Activated CD8-positive, alpha-beta memory T cell treated with anti-CD3 and anti-CD28 coated beads, Interleukin-2, amount 50 U/mL, for 1 hour (primary cell): ENCODE measurements around the gene PDE6A.

Source experiments
- DNase-seq: peaks from one replicate; pipeline ENCODE4 v3.0.0-alpha.2; 2020; ENCODE audit errors: extremely low read depth

The PDE6A gene

GRCh38 chr5:149837680-149838269 lies 106.8 kb downstream of the PDE6A start:
- no peak for DNase-seq

GRCh38 chr5:149836451-149837139 lies 108.0 kb downstream of the PDE6A start:
- DNase-seq, result no peak

- DNase-seq, result peak; percentile 10
Observed at GRCh38 chr5:149834246-149834855, 110.2 kb downstream of the PDE6A start.

GRCh38 chr5:149833116-149833827 lies 111.3 kb downstream of the PDE6A start:
- no peak for DNase-seq

- DNase-seq, result no peak
Observed at GRCh38 chr5:149832636-149833035, 112.0 kb downstream of the PDE6A start.

GRCh38 chr5:149831492-149831891 lies 113.1 kb downstream of the PDE6A start:
- no peak for DNase-seq

- no peak for DNase-seq
Observed at GRCh38 chr5:149830579-149830978, 114.0 kb downstream of the PDE6A start.

- DNase-seq, result no peak
Observed at GRCh38 chr5:149829954-149830353, 114.6 kb downstream of the PDE6A start.

GRCh38 chr5:149828161-149829011 lies 116.2 kb downstream of the PDE6A start:
- DNase-seq, result peak; percentile 64

- DNase-seq, result no peak
Observed at GRCh38 chr5:149827546-149827945, 117.0 kb downstream of the PDE6A start.

GRCh38 chr5:149827086-149827485 lies 117.5 kb downstream of the PDE6A start:
- DNase-seq, result no peak

GRCh38 chr5:149826574-149826973 lies 118.0 kb downstream of the PDE6A start:
- no peak for DNase-seq

- DNase-seq, result no peak
Observed at GRCh38 chr5:149824846-149825245, 119.7 kb downstream of the PDE6A start.

GRCh38 chr5:149824120-149824519 lies 120.5 kb downstream of the PDE6A start:
- DNase-seq, result no peak

- no peak for DNase-seq
Observed at GRCh38 chr5:149823375-149823774, 121.2 kb downstream of the PDE6A start.

GRCh38 chr5:149822301-149822700 lies 122.3 kb downstream of the PDE6A start:
- no peak for DNase-seq

- DNase-seq, result no peak
Observed at GRCh38 chr5:149820536-149821510, 123.8 kb downstream of the PDE6A start.

- no peak for DNase-seq
Observed at GRCh38 chr5:149820012-149820411, 124.6 kb downstream of the PDE6A start.

- DNase-seq, result no peak
Observed at GRCh38 chr5:149818116-149818515, 126.5 kb downstream of the PDE6A start.

- DNase-seq, result no peak
Observed at GRCh38 chr5:149817539-149818060, 127.0 kb downstream of the PDE6A start.
